Adipocyte (in vitro differentiated cells): Measurements from ENCODE around the gene NFKBIZ.
"Not testable (repeated sequence)": the region's sequence is repeated elsewhere in the genome, so short reads cannot be mapped to it uniquely, and the experiment has no call there.

Source experiments
- DNase-seq: peaks from one replicate; pipeline ENCODE4 v3.0.0-alpha.2; 2015; ENCODE audit warnings: low read depth
- H3K27me3 ChIP-seq: replicated peaks from 2 replicates; pipeline ENCODE4 v1.7.0; 2013; ENCODE audit warnings: mild to moderate bottlenecking, low read length, moderate library complexity; ENCODE audit not compliant: control insufficient read depth, insufficient read depth
- H3K36me3 ChIP-seq: 2 replicates; pipeline ENCODE4 v1.7.0; 2013; ENCODE audit warnings: low read length, mild to moderate bottlenecking, moderate library complexity; ENCODE audit not compliant: control insufficient read depth, insufficient read depth, severe bottlenecking
- H3K4me1 ChIP-seq: 2 replicates; pipeline ENCODE4 v1.7.0; 2013; ENCODE audit warnings: mild to moderate bottlenecking, low read length, moderate library complexity; ENCODE audit not compliant: control insufficient read depth, insufficient read depth
- H3K4me3 ChIP-seq: 2 replicates; pipeline ENCODE4 v1.7.0; 2013; ENCODE audit warnings: mild to moderate bottlenecking, low read length, moderate library complexity
- H3K9ac ChIP-seq: 2 replicates; pipeline ENCODE4 v1.7.0; 2013; ENCODE audit warnings: mild to moderate bottlenecking, low read length, moderate library complexity
- H3K9me3 ChIP-seq: 2 replicates; pipeline ENCODE4 v1.7.0; 2013; ENCODE audit warnings: mild to moderate bottlenecking, low read length, moderate library complexity; ENCODE audit not compliant: control insufficient read depth

The NFKBIZ gene

DNA sequence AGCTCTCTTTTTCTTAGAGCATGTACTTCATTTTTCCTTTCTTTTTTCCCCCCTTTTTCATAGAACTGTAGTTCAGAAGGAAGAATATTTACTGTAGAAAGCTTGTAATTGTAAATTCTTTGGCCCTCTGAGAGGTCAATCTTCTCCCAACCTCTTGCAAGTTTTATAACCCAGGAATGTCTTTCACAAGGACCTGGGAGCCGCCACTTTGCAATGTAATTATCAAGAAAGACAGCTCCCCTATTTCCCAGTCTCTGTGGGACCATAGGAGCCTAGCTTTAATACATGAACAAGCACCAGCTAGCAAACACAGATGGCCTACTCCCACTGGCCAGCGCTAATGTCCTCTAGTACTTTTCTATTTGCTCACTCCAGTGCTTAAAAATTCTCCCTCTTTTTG is 51.4 kb downstream of the NFKBIZ start:
- Histone ChIP-seq H3K36me3 (no peaks in the 10 kb centered on the region), H3K4me3 (no peak overlapping the region), H3K27me3 (no peaks in the 10 kb centered on the region), H3K4me1 (peaks cover 12% of the 10 kb centered on the region), H3K9me3 (no peaks in the 10 kb centered on the region), H3K9ac (no peak overlapping the region)
- DNase-seq = no peak

- Histone ChIP-seq H3K9ac (no peak overlapping the region), H3K36me3 (no peaks in the 10 kb centered on the region), H3K4me1 (peaks cover 12% of the 10 kb centered on the region), H3K27me3 (no peaks in the 10 kb centered on the region), H3K4me3 (no peak overlapping the region), H3K9me3 (no peaks in the 10 kb centered on the region)
- DNase-seq = peak; percentile 73
Observed at GRCh38 chr3:101902041-101902440, 52.7 kb downstream of the NFKBIZ start.

GRCh38 chr3:101903451-101903871 is 54.1 kb downstream of the NFKBIZ start:
- Histone ChIP-seq H3K4me3 (no peak overlapping the region), H3K36me3 (no peaks in the 10 kb centered on the region), H3K4me1 (peaks cover 12% of the 10 kb centered on the region), H3K9me3 (no peaks in the 10 kb centered on the region), H3K27me3 (no peaks in the 10 kb centered on the region), H3K9ac (no peak overlapping the region)
- DNase-seq = no peak

GRCh38 chr3:101905573-101905972 is 56.3 kb downstream of the NFKBIZ start:
- not testable (repeated sequence) for H3K9me3 ChIP-seq, H3K9ac ChIP-seq, H3K36me3 ChIP-seq, H3K4me3 ChIP-seq, DNase-seq, H3K27me3 ChIP-seq
- H3K4me1 ChIP-seq = peaks cover 12% of the 10 kb centered on the region
